ENCODE data around the gene NR2F6.
A peak's percentile ranks its signal among the peaks of the same experiment; 100 is the strongest.

The NR2F6 gene

DNA sequence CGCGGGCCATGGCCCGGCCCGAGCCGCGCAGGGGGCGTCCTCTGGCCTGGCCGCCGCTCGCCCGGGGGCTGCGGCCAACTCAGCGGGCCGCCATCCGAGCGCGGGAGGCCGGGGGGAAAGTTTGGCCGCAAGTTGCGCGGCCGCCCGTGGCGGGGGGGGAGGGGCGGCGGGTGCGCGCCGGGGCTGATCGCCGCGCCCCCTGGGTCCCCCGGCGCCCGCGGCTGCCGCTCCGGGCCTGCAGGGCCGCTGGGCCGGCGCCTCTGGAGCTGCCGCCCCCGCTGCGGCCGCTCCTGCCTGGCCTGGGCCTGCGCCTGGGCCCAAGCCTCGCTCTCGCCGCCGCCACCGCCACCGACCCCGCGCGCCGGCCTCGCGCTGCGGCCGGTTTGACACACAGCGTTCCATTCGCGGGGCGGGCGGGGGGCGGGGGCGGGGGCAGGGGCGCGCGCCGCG is at the start of gene NR2F6:
Gene NR2F6 (minus strand): TSS at position 385 of the 450 bp plus-strand sequence. CDS start 699 bp downstream, outside the sequence.
- H3K9me3 ChIP-seq (ENCODE audit: control insufficient read depth in 5 of 5, low read length in 5 of 5), result no peaks in the 10 kb centered on the region
- no peaks in the 10 kb centered on the region for H3K27me3 ChIP-seq (ENCODE audit: control insufficient read depth in 5 of 5, insufficient read depth in 4 of 5, low read length in 5 of 5)
- peaks cover 5 to 61% (median 56%) of the 10 kb centered on the region in 5 donors for H3K4me1 ChIP-seq (ENCODE audit: control insufficient read depth in 5 of 5, insufficient read depth in 5 of 5, low read length in 5 of 5)
- H3K36me3 ChIP-seq (ENCODE audit: control insufficient read depth in 5 of 5, insufficient read depth in 5 of 5, low read length in 5 of 5), result peaks cover 0 to 8% (median 0%) of the 10 kb centered on the region in 5 donors
- peak within 1 kb of the TSS; percentile 89 for H3K27ac ChIP-seq (ENCODE audit: low read depth, low read length)
- peak within 1 kb of the TSS; percentile 84 to 95 (median 91) for H3K4me3 ChIP-seq (ENCODE audit: low read depth in 1 of 5, low read length in 5 of 5)
- peak within 1 kb of the TSS in 4 of 5 donors; percentile 57 to 89 (median 74) for H3K9ac ChIP-seq (ENCODE audit: low read length in 5 of 5)

DNA sequence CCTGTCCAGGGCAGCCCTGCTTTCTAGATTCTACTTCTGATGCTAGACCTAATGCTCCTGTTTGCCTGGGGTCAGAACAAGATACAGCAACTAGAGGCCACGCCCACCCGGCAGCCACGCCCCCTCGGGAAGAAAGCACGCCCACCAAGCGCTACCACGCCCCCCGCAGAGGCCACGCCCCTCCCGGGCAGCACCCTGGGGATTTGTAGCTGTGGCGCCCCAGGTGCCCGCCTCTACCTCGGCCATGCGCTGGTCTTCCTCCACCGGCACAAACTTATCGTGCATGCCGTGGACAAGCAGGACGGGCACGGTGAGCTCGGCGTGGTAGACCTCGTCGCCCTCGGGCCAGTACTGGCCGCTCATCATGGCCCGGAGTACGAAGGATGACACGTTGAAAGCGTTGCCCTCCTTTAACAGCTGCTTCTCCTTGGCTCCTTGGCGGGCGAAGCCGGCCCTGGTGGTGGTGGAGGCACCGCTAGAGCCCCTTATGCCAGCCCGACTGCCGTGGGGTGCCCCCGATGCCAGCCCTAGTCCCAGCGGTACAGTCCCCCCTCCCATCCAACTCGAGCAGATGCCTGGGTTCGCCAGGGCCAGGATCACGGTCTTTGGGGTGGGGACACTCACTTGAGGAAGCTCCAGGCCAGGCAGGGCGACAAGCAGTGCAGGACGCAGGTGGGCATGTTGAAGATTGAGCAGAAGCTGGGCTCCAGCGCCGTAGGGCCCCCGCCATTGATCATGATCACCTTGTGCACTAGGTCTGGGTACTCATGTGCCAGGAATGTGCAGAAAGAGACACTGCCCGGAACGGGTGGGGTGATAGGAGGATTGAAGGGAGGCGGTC is 48.6 kb upstream of the NR2F6 start:
- no peak overlapping the region for H3K9ac ChIP-seq (ENCODE audit: low read length in 5 of 5)
- no peaks in the 10 kb centered on the region for H3K27me3 ChIP-seq (ENCODE audit: control insufficient read depth in 5 of 5, insufficient read depth in 4 of 5, low read length in 5 of 5)
- H3K36me3 ChIP-seq (ENCODE audit: control insufficient read depth in 5 of 5, insufficient read depth in 5 of 5, low read length in 5 of 5), result peaks cover 0 to 12% (median 4%) of the 10 kb centered on the region in 5 donors
- no peak overlapping the region for H3K4me3 ChIP-seq (ENCODE audit: low read depth in 1 of 5, low read length in 5 of 5)
- H3K9me3 ChIP-seq (ENCODE audit: control insufficient read depth in 5 of 5, low read length in 5 of 5), result peaks cover 0 to 4% (median 3%) of the 10 kb centered on the region in 5 donors
- peaks cover 0 to 14% (median 10%) of the 10 kb centered on the region in 5 donors for H3K4me1 ChIP-seq (ENCODE audit: control insufficient read depth in 5 of 5, insufficient read depth in 5 of 5, low read length in 5 of 5)
- H3K27ac ChIP-seq (ENCODE audit: low read depth, low read length), result no peak overlapping the region

DNA sequence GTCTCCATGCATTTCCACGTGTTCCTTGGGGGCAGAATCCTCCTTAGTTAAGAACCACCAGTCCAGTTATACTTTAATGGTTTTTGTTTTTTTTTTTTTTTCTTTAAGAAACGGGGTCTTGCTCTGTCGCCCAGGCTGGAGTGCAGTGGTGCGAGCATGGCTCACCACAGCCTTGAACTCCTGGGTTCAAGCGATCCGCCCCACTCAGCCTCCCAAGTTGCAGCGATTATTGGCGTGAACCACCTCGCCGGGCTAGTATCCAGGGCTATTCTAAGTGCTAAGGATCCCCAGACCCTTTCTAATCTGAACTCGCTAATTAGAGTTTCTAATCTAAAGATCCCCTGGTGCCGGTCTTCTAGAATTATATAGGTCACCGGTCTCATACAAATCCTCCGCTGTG is 47.9 kb upstream of the NR2F6 start:
- no peak overlapping the region for H3K9ac ChIP-seq (ENCODE audit: low read length in 5 of 5)
- H3K27me3 ChIP-seq (ENCODE audit: control insufficient read depth in 5 of 5, insufficient read depth in 4 of 5, low read length in 5 of 5), result no peaks in the 10 kb centered on the region
- no peak overlapping the region for H3K4me3 ChIP-seq (ENCODE audit: low read depth in 1 of 5, low read length in 5 of 5)
- peaks cover 0 to 4% (median 3%) of the 10 kb centered on the region in 5 donors for H3K9me3 ChIP-seq (ENCODE audit: control insufficient read depth in 5 of 5, low read length in 5 of 5)
- peaks cover 0 to 11% (median 4%) of the 10 kb centered on the region in 5 donors for H3K36me3 ChIP-seq (ENCODE audit: control insufficient read depth in 5 of 5, insufficient read depth in 5 of 5, low read length in 5 of 5)
- peaks cover 0 to 14% (median 10%) of the 10 kb centered on the region in 5 donors for H3K4me1 ChIP-seq (ENCODE audit: control insufficient read depth in 5 of 5, insufficient read depth in 5 of 5, low read length in 5 of 5)
- H3K27ac ChIP-seq (ENCODE audit: low read depth, low read length), result no peak overlapping the region

DNA sequence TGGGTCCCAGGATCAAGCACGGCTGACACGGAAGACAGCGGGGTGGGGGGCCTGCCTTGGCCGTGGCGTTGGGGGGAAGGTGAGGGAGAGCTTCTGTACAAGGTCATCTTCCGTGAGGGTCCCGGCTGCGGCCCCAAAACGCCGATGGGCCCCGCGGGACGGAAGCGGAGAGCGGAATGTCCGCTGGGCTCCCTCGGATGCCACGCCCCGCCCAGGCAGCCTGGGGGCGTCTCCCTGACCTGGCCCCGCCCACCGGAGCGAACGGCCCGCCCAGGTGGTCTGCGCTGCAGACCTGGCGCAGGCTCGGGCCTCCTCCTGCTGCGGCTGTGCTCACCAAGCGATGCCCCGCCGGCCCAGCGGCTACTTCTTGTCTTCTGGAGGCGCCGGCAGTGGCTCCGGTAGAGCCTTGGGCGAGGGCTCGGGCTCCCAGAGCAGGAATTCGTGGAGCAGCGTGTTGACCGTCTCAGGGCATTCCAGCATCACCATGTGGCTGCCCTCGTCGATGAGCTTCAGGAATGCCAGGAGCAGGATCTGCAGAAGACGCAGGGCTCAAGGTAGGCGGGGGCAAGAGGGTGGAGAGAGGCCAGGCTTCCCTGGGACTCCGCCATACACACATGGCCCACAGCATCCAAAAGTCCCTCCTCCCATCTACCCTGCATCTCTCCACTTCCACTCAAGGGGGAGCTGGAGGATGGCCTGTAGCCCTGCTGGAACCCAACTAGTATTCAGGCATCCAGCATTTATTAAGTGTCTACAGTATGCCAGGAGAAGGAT is 46.8 kb upstream of the NR2F6 start:
- Histone ChIP-seq H3K4me1 (ENCODE audit: control insufficient read depth in 5 of 5, insufficient read depth in 5 of 5, low read length in 5 of 5) (peaks cover 0 to 14% (median 10%) of the 10 kb centered on the region in 5 donors), H3K27ac (ENCODE audit: low read depth, low read length) (no peak overlapping the region), H3K9ac (ENCODE audit: low read length in 5 of 5) (peak overlapping the region in 3 of 5 donors; percentile 38 to 45 (median 43)), H3K27me3 (ENCODE audit: control insufficient read depth in 5 of 5, insufficient read depth in 4 of 5, low read length in 5 of 5) (peaks cover 0 to 5% (median 0%) of the 10 kb centered on the region in 5 donors), H3K9me3 (ENCODE audit: control insufficient read depth in 5 of 5, low read length in 5 of 5) (no peaks in the 10 kb centered on the region), H3K4me3 (ENCODE audit: low read depth in 1 of 5, low read length in 5 of 5) (peak overlapping the region; percentile 63 to 73 (median 70)), H3K36me3 (ENCODE audit: control insufficient read depth in 5 of 5, insufficient read depth in 5 of 5, low read length in 5 of 5) (peaks cover 0 to 6% (median 0%) of the 10 kb centered on the region in 5 donors)

DNA sequence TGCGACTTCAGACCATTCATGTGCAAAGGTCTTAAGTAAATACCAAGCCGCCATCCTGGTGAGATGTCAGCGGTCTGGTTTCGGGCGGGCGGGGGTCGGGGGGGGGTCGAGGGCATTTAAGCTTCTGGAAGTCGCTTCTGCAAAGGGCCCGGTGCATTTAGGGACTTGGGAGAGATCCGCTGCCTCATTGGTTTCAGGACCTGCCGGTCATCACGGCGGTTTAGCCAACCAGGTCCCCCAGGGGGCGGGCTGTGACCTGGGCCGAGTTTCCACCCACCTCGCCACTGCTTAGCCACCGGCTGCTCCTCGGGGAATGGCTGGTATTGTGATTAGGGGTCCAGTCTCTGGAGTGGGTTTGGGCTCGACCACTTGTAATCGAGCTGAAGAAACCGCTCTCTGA is 43.8 kb upstream of the NR2F6 start:
- Histone ChIP-seq H3K9ac (ENCODE audit: low read length in 5 of 5) (no peak overlapping the region), H3K27ac (ENCODE audit: low read depth, low read length) (no peak overlapping the region), H3K4me3 (ENCODE audit: low read depth in 1 of 5, low read length in 5 of 5) (no peak overlapping the region), H3K9me3 (ENCODE audit: control insufficient read depth in 5 of 5, low read length in 5 of 5) (no peaks in the 10 kb centered on the region), H3K4me1 (ENCODE audit: control insufficient read depth in 5 of 5, insufficient read depth in 5 of 5, low read length in 5 of 5) (peaks cover 0 to 14% (median 10%) of the 10 kb centered on the region in 5 donors), H3K36me3 (ENCODE audit: control insufficient read depth in 5 of 5, insufficient read depth in 5 of 5, low read length in 5 of 5) (peaks cover 0 to 5% (median 0%) of the 10 kb centered on the region in 5 donors), H3K27me3 (ENCODE audit: control insufficient read depth in 5 of 5, insufficient read depth in 4 of 5, low read length in 5 of 5) (peaks cover 0 to 5% (median 0%) of the 10 kb centered on the region in 5 donors)

DNA sequence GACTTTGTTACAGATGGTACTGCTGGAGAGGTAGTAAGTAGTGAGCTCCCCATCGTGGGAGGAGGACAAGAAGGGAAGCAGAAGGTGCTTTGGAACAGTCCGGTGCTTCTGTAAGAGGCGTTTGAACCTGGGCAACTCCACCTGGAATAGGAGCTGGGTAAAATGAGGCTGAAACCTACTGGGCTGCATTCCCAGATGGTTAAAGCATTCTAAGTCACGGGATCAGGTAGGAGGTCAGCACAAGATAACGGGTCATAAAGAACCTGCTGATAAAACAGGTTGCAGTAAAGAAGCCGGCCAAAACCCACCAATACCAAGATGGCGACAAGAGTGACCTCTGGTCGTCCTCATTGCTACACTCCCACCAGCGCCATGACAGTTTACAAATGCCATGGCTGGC is 41.0 kb upstream of the NR2F6 start:
- H3K4me1 ChIP-seq (ENCODE audit: control insufficient read depth in 5 of 5, insufficient read depth in 5 of 5, low read length in 5 of 5), result peaks cover 0 to 15% (median 12%) of the 10 kb centered on the region in 5 donors

DNA sequence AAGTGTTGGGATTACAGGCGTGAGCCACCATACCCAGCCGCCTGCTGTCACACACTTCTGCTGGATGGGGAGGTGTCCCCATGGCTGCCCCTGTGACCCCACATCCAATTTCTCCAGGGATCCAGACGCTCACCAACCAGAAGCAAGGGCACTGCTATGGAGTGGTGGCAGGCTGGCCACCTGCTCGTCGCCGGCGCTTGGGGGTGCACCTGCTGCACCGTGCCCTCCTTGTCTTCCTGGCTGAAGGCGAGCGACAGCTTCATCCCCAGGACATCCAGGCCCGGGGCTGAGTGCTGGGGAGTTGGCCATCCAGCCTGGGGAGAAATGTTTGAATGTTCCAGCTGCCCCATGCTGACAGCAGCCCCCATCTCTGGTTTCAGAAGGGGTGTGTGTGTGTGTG is 40.5 kb upstream of the NR2F6 start:
- Histone ChIP-seq H3K27ac (ENCODE audit: low read depth, low read length) (no peak overlapping the region), H3K27me3 (ENCODE audit: control insufficient read depth in 5 of 5, insufficient read depth in 4 of 5, low read length in 5 of 5) (peaks cover 0 to 14% (median 13%) of the 10 kb centered on the region in 5 donors), H3K4me3 (ENCODE audit: low read depth in 1 of 5, low read length in 5 of 5) (no peak overlapping the region), H3K4me1 (ENCODE audit: control insufficient read depth in 5 of 5, insufficient read depth in 5 of 5, low read length in 5 of 5) (peaks cover 0 to 20% (median 17%) of the 10 kb centered on the region in 5 donors), H3K9ac (ENCODE audit: low read length in 5 of 5) (no peak overlapping the region), H3K9me3 (ENCODE audit: control insufficient read depth in 5 of 5, low read length in 5 of 5) (no peaks in the 10 kb centered on the region), H3K36me3 (ENCODE audit: control insufficient read depth in 5 of 5, insufficient read depth in 5 of 5, low read length in 5 of 5) (no peaks in the 10 kb centered on the region)

More for the DNA sequence above, 41.0 kb upstream of the NR2F6 start:
- Histone ChIP-seq H3K36me3 (ENCODE audit: control insufficient read depth in 5 of 5, insufficient read depth in 5 of 5, low read length in 5 of 5) (no peaks in the 10 kb centered on the region), H3K9me3 (ENCODE audit: control insufficient read depth in 5 of 5, low read length in 5 of 5) (no peaks in the 10 kb centered on the region), H3K9ac (ENCODE audit: low read length in 5 of 5) (no peak overlapping the region), H3K27ac (ENCODE audit: low read depth, low read length) (no peak overlapping the region), H3K27me3 (ENCODE audit: control insufficient read depth in 5 of 5, insufficient read depth in 4 of 5, low read length in 5 of 5) (peaks cover 0 to 10% (median 8%) of the 10 kb centered on the region in 5 donors), H3K4me3 (ENCODE audit: low read depth in 1 of 5, low read length in 5 of 5) (no peak overlapping the region)

DNA sequence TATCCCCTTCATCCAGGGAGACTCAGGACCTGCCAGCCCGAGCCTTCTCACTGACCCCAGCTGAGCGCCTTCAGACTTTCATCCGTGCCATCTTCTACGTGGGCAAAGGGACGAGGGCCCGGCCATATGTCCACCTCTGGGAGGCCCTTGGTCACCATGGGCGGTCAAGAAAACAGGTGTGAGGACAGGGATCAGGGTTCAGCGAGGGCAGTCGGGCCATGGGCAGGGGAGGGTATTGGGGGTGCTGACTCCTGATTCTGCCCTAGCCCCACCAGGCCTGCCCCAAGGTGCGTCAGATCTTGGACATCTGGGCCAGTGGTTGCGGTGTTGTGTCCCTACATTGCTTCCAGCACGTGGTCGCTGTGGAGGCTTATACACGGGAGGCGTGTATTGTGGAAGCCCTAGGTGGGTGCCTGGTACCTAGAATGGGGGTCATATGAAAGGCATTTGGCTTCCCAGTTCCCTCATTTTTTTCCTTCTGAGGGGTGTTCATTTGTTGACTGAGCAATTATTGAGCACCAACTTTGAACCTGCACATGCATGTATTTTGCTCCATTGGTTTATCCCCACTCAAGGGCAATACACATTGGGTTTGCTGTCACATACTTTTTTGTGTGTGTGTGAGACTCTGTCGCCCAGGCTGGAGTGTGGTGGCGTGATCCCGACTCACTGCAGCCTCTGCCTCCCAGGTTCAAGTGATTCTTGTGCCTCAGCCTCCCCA is 39.9 kb upstream of the NR2F6 start:
- Histone ChIP-seq H3K27me3 (ENCODE audit: control insufficient read depth in 5 of 5, insufficient read depth in 4 of 5, low read length in 5 of 5) (peaks cover 0 to 17% (median 14%) of the 10 kb centered on the region in 5 donors), H3K9ac (ENCODE audit: low read length in 5 of 5) (no peak overlapping the region), H3K27ac (ENCODE audit: low read depth, low read length) (no peak overlapping the region), H3K9me3 (ENCODE audit: control insufficient read depth in 5 of 5, low read length in 5 of 5) (no peaks in the 10 kb centered on the region), H3K4me1 (ENCODE audit: control insufficient read depth in 5 of 5, insufficient read depth in 5 of 5, low read length in 5 of 5) (peaks cover 0 to 21% (median 17%) of the 10 kb centered on the region in 5 donors), H3K36me3 (ENCODE audit: control insufficient read depth in 5 of 5, insufficient read depth in 5 of 5, low read length in 5 of 5) (no peaks in the 10 kb centered on the region), H3K4me3 (ENCODE audit: low read depth in 1 of 5, low read length in 5 of 5) (no peak overlapping the region)

DNA sequence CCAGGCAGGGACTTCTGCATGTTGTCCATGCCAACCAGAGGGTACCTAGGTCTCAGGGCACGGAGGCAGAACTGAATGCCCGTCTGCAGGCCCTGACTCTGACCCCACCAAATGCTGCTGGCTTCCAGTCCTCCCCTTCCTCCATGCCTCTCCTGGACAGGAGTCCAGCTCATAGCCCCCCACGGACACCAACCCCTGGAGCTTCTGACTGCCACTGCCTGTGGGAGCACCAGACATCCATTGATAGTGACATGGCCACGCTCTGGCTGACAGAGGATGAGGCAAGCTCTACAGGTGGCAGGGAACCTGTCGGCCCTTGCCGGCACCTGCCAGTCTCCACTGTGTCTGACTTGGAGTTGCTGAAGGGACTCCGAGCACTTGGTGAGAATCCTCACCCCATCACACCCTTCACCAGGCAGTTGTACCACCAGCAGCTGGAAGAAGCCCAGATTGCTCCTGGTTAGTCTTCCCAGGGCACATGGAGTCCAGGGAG is 37.8 kb upstream of the NR2F6 start:
- Histone ChIP-seq H3K27me3 (ENCODE audit: control insufficient read depth in 5 of 5, insufficient read depth in 4 of 5, low read length in 5 of 5) (peaks cover 0 to 17% (median 14%) of the 10 kb centered on the region in 5 donors), H3K27ac (ENCODE audit: low read depth, low read length) (no peak overlapping the region), H3K4me1 (ENCODE audit: control insufficient read depth in 5 of 5, insufficient read depth in 5 of 5, low read length in 5 of 5) (peaks cover 0 to 19% (median 17%) of the 10 kb centered on the region in 5 donors), H3K9ac (ENCODE audit: low read length in 5 of 5) (no peak overlapping the region), H3K36me3 (ENCODE audit: control insufficient read depth in 5 of 5, insufficient read depth in 5 of 5, low read length in 5 of 5) (peaks cover 0 to 10% (median 8%) of the 10 kb centered on the region in 5 donors), H3K9me3 (ENCODE audit: control insufficient read depth in 5 of 5, low read length in 5 of 5) (no peaks in the 10 kb centered on the region), H3K4me3 (ENCODE audit: low read depth in 1 of 5, low read length in 5 of 5) (no peak overlapping the region)
